ENCODE measurements around the gene RFNG. TPM values are rescaled to one million over a fixed set of nuclear protein-coding genes. Genes with fewer than 3 reads are reported as not detected.

Gene RFNG
- total RNA-seq, 1 experiment from 2014 or later: 46.7 TPM

GRCh38 chr17:82060614-82061013 lies 9.0 kb upstream of the RFNG start:
- BruUV-seq (replicated peaks): no TSS peak
- H2AFZ ChIP-seq (ENCODE audit: low read length): no peak overlapping the region
- no peaks in the 10 kb centered on the region for H3K9me3 ChIP-seq (ENCODE audit: low read length)
- intact Hi-C loops (cut with micrococcal nuclease): no loop called here
- DNase-seq (no peak), ATAC-seq (no peak)
- H3K27me3 ChIP-seq (ENCODE audit: low read length): no peaks in the 10 kb centered on the region
- H3K36me3 ChIP-seq (ENCODE audit: low read depth, low read length): peaks cover 58% of the 10 kb centered on the region
- H3K79me2 ChIP-seq (ENCODE audit: low read length): peaks cover 25% of the 10 kb centered on the region
- peaks cover 12% of the 10 kb centered on the region for H3K4me1 ChIP-seq (ENCODE audit: insufficient read depth, low read length)
- H3K4me2 ChIP-seq (ENCODE audit: low read length): no peak overlapping the region
- ChIA-PET CTCF (interaction anchor here (0.7 kb wide), 1 partner anchor 63 kb away, joined by 6 read pairs; no protein-coding TSS in a partner anchor), POLR2A (ENCODE audit: unreplicated experiment) (no interaction called here)
- TF ChIP-seq EZH2 (IDR thresholded peaks at IDR 0.05; ENCODE audit: low read length, unreplicated experiment): no peak
- TF ChIP-seq CTCF (conservative IDR thresholded peaks at IDR 0.05; ENCODE audit: low read depth, low read length): no peak
- TF ChIP-seq EZH2phosphoT487 (IDR thresholded peaks at IDR 0.05; ENCODE audit: borderline replicate concordance, low read length): no peak
- H3K9me2 ChIP-seq (replicated peaks; ENCODE audit: low read length): no peaks in the 10 kb centered on the region
- H3K4me3 ChIP-seq (ENCODE audit: low read length): no peak overlapping the region
- H3K9ac ChIP-seq (ENCODE audit: low read length): no peak overlapping the region
- no peak overlapping the region for H3K27ac ChIP-seq (ENCODE audit: low read length)
- no peaks in the 10 kb centered on the region for H3F3A ChIP-seq (ENCODE audit: low read length, unreplicated experiment)
- no peaks in the 10 kb centered on the region for H4K20me1 ChIP-seq (ENCODE audit: low read length)

GRCh38 chr17:82060001-82060380 lies 8.4 kb upstream of the RFNG start:
- ChIA-PET CTCF (interaction anchor here (0.7 kb wide), 1 partner anchor 64 kb away, joined by 6 read pairs; no protein-coding TSS in a partner anchor), POLR2A (ENCODE audit: unreplicated experiment) (no interaction called here)
- H3F3A ChIP-seq (ENCODE audit: low read length, unreplicated experiment): no peaks in the 10 kb centered on the region
- H4K20me1 ChIP-seq (ENCODE audit: low read length): no peaks in the 10 kb centered on the region
- H3K27ac ChIP-seq (ENCODE audit: low read length): no peak overlapping the region
- no peaks in the 10 kb centered on the region for H3K9me2 ChIP-seq (replicated peaks; ENCODE audit: low read length)
- DNase-seq (no peak), ATAC-seq (no peak)
- no peak for TF ChIP-seq EZH2 (IDR thresholded peaks at IDR 0.05; ENCODE audit: low read length, unreplicated experiment)
- no peak for TF ChIP-seq CTCF (conservative IDR thresholded peaks at IDR 0.05; ENCODE audit: low read depth, low read length)
- no peak for TF ChIP-seq EZH2phosphoT487 (IDR thresholded peaks at IDR 0.05; ENCODE audit: borderline replicate concordance, low read length)
- no peak overlapping the region for H3K9ac ChIP-seq (ENCODE audit: low read length)
- H3K4me1 ChIP-seq (ENCODE audit: insufficient read depth, low read length): peaks cover 12% of the 10 kb centered on the region
- no peak overlapping the region for H2AFZ ChIP-seq (ENCODE audit: low read length)
- no peak overlapping the region for H3K4me3 ChIP-seq (ENCODE audit: low read length)
- intact Hi-C loops (cut with micrococcal nuclease): no loop called here
- H3K4me2 ChIP-seq (ENCODE audit: low read length): no peak overlapping the region
- H3K79me2 ChIP-seq (ENCODE audit: low read length): peaks cover 21% of the 10 kb centered on the region
- H3K9me3 ChIP-seq (ENCODE audit: low read length): no peaks in the 10 kb centered on the region
- no TSS peak for BruUV-seq (replicated peaks)
- H3K27me3 ChIP-seq (ENCODE audit: low read length): no peaks in the 10 kb centered on the region
- peaks cover 58% of the 10 kb centered on the region for H3K36me3 ChIP-seq (ENCODE audit: low read depth, low read length)

GRCh38 chr17:82059272-82060000 lies 7.8 kb upstream of the RFNG start:
- no peak overlapping the region for H3K4me3 ChIP-seq (ENCODE audit: low read length)
- no peak overlapping the region for H3K9ac ChIP-seq (ENCODE audit: low read length)
- H3K79me2 ChIP-seq (ENCODE audit: low read length): peaks cover 15% of the 10 kb centered on the region
- ATAC-seq (no peak), DNase-seq (no peak)
- POLR2A ChIA-PET (ENCODE audit: unreplicated experiment): no interaction called here
- no TSS peak for BruUV-seq (replicated peaks)
- no peaks in the 10 kb centered on the region for H3K9me2 ChIP-seq (replicated peaks; ENCODE audit: low read length)
- H4K20me1 ChIP-seq (ENCODE audit: low read length): no peaks in the 10 kb centered on the region
- CTCF ChIA-PET: no interaction called here
- H3K4me2 ChIP-seq (ENCODE audit: low read length): no peak overlapping the region
- no peak overlapping the region for H2AFZ ChIP-seq (ENCODE audit: low read length)
- H3K27me3 ChIP-seq (ENCODE audit: low read length): no peaks in the 10 kb centered on the region
- no peaks in the 10 kb centered on the region for H3K9me3 ChIP-seq (ENCODE audit: low read length)
- peaks cover 10% of the 10 kb centered on the region for H3K4me1 ChIP-seq (ENCODE audit: insufficient read depth, low read length)
- no peaks in the 10 kb centered on the region for H3F3A ChIP-seq (ENCODE audit: low read length, unreplicated experiment)
- peaks cover 58% of the 10 kb centered on the region for H3K36me3 ChIP-seq (ENCODE audit: low read depth, low read length)
- intact Hi-C loops (cut with micrococcal nuclease): no loop called here
- no peak for TF ChIP-seq EZH2 (IDR thresholded peaks at IDR 0.05; ENCODE audit: low read length, unreplicated experiment)
- TF ChIP-seq EZH2phosphoT487 (IDR thresholded peaks at IDR 0.05; ENCODE audit: borderline replicate concordance, low read length): no peak
- no peak overlapping the region for H3K27ac ChIP-seq (ENCODE audit: low read length)
